GM12878 (cell line): ENCODE data around the gene KLHL36. TPM values are rescaled to one million over a fixed set of nuclear protein-coding genes. Genes with fewer than 3 reads are reported as not detected.

Experiments used
- BRCA1 ChIP-seq: IDR thresholded peaks from 2 replicates; pipeline ENCODE4 v1.6.1; 2011; ENCODE audit warnings: low read depth, low read length, improper control_type of control experiment
- CBFB ChIP-seq: IDR thresholded peaks from 2 replicates; pipeline ENCODE4 v1.6.1; 2016; ENCODE audit warnings: antibody characterized with exemption, low read depth
- CBX5 ChIP-seq: sonication (generic); IDR thresholded peaks from 2 replicates; pipeline ENCODE4 v1.6.1; 2016; ENCODE audit warnings: low read depth, moderate library complexity, mild to moderate bottlenecking, inconsistent platforms
- EED ChIP-seq: sonication (generic); IDR thresholded peaks from 2 replicates; pipeline ENCODE4 v1.6.1; 2016; ENCODE audit warnings: antibody characterized with exemption, low read depth
- FOXK2 ChIP-seq: fragments of 450-650 bp; IDR thresholded peaks from 2 replicates; pipeline ENCODE4 v1.6.1; 2017; ENCODE audit warnings: mild to moderate bottlenecking, moderate library complexity
- FOXM1 ChIP-seq: IDR thresholded peaks from 2 replicates; pipeline ENCODE4 v1.6.1; 2012; ENCODE audit warnings: low read depth, mild to moderate bottlenecking, inconsistent platforms, low read length, moderate library complexity
- HCFC1 ChIP-seq: fragments of 150-350 bp; IDR thresholded peaks from 2 replicates; pipeline ENCODE4 v1.6.1; 2014; ENCODE audit warnings: low read length
- HDAC6 ChIP-seq: fragments of 200-600 bp; sonication (generic); IDR thresholded peaks from one replicate; pipeline ENCODE4 v1.8.0; 2017; ENCODE audit warnings: antibody characterized with exemption; ENCODE audit not compliant: unreplicated experiment
- MEF2A ChIP-seq: IDR thresholded peaks from 2 replicates; pipeline ENCODE4 v1.6.1; 2011; ENCODE audit warnings: low read depth, mild to moderate bottlenecking, low read length, moderate library complexity; ENCODE audit not compliant: insufficient read depth
- MTA2 ChIP-seq: fragments of 450-650 bp; IDR thresholded peaks from 2 replicates; pipeline ENCODE4 v1.6.1; 2016; ENCODE audit warnings: low read depth, mild to moderate bottlenecking, moderate library complexity
- SIX5 ChIP-seq: IDR thresholded peaks from 2 replicates; pipeline ENCODE4 v1.6.1; 2011; ENCODE audit warnings: mild to moderate bottlenecking, low read depth, low read length, moderate library complexity; ENCODE audit not compliant: severe bottlenecking
- SMC3 ChIP-seq: IDR thresholded peaks from 2 replicates; pipeline ENCODE4 v1.6.1; 2011; ENCODE audit warnings: low read length, improper control_type of control experiment, borderline replicate concordance
- WRNIP1 ChIP-seq: IDR thresholded peaks from 2 replicates; pipeline ENCODE4 v1.6.1; 2011; ENCODE audit warnings: low read depth, low read length, improper control_type of control experiment, borderline replicate concordance
- ZNF207 ChIP-seq: fragments of 450-650 bp; IDR thresholded peaks from 2 replicates; pipeline ENCODE4 v1.6.1; 2014; ENCODE audit warnings: antibody characterized with exemption, mild to moderate bottlenecking, borderline replicate concordance
- polyA plus RNA-seq, 11 experiments: library from polyadenylated mRNA; depleted of rRNA in 4 of 11; unstranded in 6 of 11; stranded (reverse) in 5 of 11; fragments of >200 nt; fragmentation: Nextera tagmentation in 4 of 11; fragmentation: Illumina TruSeq in 1 of 11; extraction: Ambion mirVana in 4 of 11; extraction: Trizol in 1 of 11; gene quantifications; 1 replicate in 1 of 11; 2 replicates in 10 of 11; pipeline versions ENCODE4 v1.2.1 to v1.2.3, GENCODE V29; 2011 to 2016; ENCODE audit warnings: inconsistent platforms in 2 of 11, missing spikeins in 2 of 11, low read depth in 1 of 11
- total RNA-seq, 4 experiments: library from RNA; depleted of rRNA in 3 of 4; stranded (reverse); fragments of >200 nt in 3 of 4; fragmentation: Illumina TruSeq in 1 of 4; extraction: Trizol in 1 of 4; gene quantifications; 2 replicates each; pipeline versions ENCODE4 v1.2.1 to v1.2.3, GENCODE V29; 2013 to 2021
- TF ChIP-seq, protein P1 (sequence below): fragments of 450-650 bp; IDR thresholded peaks from 2 replicates; pipeline ENCODE4 v1.6.1; 2017; ENCODE audit warnings: antibody characterized with exemption, mild to moderate bottlenecking, moderate library complexity
- TF ChIP-seq, protein P2 (sequence below): fragments of 450-650 bp; IDR thresholded peaks from 2 replicates; pipeline ENCODE4 v1.6.1; 2017; ENCODE audit warnings: mild to moderate bottlenecking, low read depth, inconsistent platforms; ENCODE audit not compliant: poor library complexity, severe bottlenecking
- TF ChIP-seq, protein P3 (sequence below): fragments of 450-650 bp; formaldehyde crosslinking; IDR thresholded peaks from 2 replicates; pipeline ENCODE4 v1.5.0; 2022; ENCODE audit warnings: mild to moderate bottlenecking, missing genetic modification characterization
- TF ChIP-seq, protein P4 (sequence below): fragments of 450-650 bp; conservative IDR thresholded peaks from 2 replicates; pipeline ENCODE4 v1.6.1; 2017; ENCODE audit warnings: mild to moderate bottlenecking, moderate library complexity

Gene KLHL36
- total and polyA plus RNA-seq, 10 of the 15 experiments (the other 5 are each of a cell fraction or from before 2014, with no cell fraction given) = 2.6 to 45.3 (median 16.8) TPM

DNA sequence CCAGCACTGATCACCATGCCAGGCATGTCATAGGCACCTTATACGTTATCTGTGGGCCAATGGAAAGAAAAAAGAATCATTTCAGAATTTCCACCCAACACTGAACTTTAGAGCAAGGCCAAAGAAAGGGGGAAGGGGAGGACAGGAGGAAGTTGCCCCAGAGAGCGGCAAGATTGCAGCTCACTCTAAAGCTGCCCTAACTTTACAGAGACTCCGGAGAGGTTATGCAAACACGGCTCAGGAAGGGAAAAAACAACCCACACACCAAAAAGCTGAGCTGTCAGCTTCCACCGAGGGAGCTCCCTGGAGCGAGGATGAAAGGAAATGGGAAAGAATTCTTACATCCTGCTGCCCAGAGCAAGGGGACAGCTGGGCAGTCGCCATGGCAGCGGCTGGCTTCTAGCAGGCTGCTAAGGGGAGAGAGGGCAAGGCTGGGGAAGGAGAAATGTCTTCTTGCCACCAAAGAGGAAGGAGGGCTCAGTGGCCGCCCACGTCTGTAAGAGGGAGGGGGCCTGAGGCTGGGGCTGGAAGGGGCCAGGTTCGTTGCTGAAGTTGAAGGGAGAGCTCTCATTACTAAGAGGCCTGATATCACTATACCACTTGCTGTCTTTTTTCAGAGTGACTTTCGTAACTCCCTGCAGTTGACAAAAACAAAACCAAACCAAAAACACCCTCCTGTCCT lies 48.6 kb upstream of the KLHL36 start (continued):
- TF ChIP-seq, protein P1, sequence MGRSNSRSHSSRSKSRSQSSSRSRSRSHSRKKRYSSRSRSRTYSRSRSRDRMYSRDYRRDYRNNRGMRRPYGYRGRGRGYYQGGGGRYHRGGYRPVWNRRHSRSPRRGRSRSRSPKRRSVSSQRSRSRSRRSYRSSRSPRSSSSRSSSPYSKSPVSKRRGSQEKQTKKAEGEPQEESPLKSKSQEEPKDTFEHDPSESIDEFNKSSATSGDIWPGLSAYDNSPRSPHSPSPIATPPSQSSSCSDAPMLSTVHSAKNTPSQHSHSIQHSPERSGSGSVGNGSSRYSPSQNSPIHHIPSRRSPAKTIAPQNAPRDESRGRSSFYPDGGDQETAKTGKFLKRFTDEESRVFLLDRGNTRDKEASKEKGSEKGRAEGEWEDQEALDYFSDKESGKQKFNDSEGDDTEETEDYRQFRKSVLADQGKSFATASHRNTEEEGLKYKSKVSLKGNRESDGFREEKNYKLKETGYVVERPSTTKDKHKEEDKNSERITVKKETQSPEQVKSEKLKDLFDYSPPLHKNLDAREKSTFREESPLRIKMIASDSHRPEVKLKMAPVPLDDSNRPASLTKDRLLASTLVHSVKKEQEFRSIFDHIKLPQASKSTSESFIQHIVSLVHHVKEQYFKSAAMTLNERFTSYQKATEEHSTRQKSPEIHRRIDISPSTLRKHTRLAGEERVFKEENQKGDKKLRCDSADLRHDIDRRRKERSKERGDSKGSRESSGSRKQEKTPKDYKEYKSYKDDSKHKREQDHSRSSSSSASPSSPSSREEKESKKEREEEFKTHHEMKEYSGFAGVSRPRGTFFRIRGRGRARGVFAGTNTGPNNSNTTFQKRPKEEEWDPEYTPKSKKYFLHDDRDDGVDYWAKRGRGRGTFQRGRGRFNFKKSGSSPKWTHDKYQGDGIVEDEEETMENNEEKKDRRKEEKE = no peak
- TF ChIP-seq HCFC1 (no peak), BRCA1 (no peak), MEF2A (no peak), MTA2 (no peak; the same call in 1 of the 2 replicates), ZNF207 (0 out of 2 replicates have a peak, but pooled peaks have one; percentile 45), CBFB (no peak; the same call in none of the 2 replicates), SIX5 (no peak), CBX5 (no peak), FOXK2 (no peak), WRNIP1 (0 out of 2 replicates have a peak, but pooled peaks have one; percentile 65), FOXM1 (no peak), HDAC6 (no peak), SMC3 (0 out of 2 replicates have a peak, but pooled peaks have one; percentile 2), EED (peak; percentile 79)
- TF ChIP-seq, protein P2, sequence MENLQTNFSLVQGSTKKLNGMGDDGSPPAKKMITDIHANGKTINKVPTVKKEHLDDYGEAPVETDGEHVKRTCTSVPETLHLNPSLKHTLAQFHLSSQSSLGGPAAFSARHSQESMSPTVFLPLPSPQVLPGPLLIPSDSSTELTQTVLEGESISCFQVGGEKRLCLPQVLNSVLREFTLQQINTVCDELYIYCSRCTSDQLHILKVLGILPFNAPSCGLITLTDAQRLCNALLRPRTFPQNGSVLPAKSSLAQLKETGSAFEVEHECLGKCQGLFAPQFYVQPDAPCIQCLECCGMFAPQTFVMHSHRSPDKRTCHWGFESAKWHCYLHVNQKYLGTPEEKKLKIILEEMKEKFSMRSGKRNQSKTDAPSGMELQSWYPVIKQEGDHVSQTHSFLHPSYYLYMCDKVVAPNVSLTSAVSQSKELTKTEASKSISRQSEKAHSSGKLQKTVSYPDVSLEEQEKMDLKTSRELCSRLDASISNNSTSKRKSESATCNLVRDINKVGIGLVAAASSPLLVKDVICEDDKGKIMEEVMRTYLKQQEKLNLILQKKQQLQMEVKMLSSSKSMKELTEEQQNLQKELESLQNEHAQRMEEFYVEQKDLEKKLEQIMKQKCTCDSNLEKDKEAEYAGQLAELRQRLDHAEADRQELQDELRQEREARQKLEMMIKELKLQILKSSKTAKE = no peak
- TF ChIP-seq, protein P3, sequence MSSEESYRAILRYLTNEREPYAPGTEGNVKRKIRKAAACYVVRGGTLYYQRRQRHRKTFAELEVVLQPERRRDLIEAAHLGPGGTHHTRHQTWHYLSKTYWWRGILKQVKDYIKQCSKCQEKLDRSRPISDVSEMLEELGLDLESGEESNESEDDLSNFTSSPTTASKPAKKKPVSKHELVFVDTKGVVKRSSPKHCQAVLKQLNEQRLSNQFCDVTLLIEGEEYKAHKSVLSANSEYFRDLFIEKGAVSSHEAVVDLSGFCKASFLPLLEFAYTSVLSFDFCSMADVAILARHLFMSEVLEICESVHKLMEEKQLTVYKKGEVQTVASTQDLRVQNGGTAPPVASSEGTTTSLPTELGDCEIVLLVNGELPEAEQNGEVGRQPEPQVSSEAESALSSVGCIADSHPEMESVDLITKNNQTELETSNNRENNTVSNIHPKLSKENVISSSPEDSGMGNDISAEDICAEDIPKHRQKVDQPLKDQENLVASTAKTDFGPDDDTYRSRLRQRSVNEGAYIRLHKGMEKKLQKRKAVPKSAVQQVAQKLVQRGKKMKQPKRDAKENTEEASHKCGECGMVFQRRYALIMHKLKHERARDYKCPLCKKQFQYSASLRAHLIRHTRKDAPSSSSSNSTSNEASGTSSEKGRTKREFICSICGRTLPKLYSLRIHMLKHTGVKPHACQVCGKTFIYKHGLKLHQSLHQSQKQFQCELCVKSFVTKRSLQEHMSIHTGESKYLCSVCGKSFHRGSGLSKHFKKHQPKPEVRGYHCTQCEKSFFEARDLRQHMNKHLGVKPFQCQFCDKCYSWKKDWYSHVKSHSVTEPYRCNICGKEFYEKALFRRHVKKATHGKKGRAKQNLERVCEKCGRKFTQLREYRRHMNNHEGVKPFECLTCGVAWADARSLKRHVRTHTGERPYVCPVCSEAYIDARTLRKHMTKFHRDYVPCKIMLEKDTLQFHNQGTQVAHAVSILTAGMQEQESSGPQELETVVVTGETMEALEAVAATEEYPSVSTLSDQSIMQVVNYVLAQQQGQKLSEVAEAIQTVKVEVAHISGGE (CRISPR knock-in tag) = no peak
- TF ChIP-seq, protein P4, sequence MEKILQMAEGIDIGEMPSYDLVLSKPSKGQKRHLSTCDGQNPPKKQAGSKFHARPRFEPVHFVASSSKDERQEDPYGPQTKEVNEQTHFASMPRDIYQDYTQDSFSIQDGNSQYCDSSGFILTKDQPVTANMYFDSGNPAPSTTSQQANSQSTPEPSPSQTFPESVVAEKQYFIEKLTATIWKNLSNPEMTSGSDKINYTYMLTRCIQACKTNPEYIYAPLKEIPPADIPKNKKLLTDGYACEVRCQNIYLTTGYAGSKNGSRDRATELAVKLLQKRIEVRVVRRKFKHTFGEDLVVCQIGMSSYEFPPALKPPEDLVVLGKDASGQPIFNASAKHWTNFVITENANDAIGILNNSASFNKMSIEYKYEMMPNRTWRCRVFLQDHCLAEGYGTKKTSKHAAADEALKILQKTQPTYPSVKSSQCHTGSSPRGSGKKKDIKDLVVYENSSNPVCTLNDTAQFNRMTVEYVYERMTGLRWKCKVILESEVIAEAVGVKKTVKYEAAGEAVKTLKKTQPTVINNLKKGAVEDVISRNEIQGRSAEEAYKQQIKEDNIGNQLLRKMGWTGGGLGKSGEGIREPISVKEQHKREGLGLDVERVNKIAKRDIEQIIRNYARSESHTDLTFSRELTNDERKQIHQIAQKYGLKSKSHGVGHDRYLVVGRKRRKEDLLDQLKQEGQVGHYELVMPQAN = no peak; the same call in 1 of the 2 replicates
